ENCODE results near the gene RANGAP1.
"Not testable (repeated sequence)": the region's sequence is repeated elsewhere in the genome, so short reads cannot be mapped to it uniquely, and the experiment has no call there.

Gene RANGAP1

GRCh38 chr22:41300661-41301060 lies 14.7 kb upstream of the RANGAP1 start:
- TF ChIP-seq EZH2 (IDR thresholded peaks at IDR 0.05; ENCODE audit: borderline replicate concordance, low read depth, low read length, severe bottlenecking), result no peak
- no peak for TF ChIP-seq CTCF (IDR thresholded peaks at IDR 0.05; ENCODE audit: borderline replicate concordance, extremely low read depth, low read length, poor library complexity, severe bottlenecking)
- Histone ChIP-seq H2AFZ (ENCODE audit: low read depth, low read length) (peak overlapping the region; percentile 88), H3K27ac (ENCODE audit: low read length) (peak overlapping the region; percentile 46; the same call in 1 of the 2 replicates), H3K27me3 (ENCODE audit: insufficient read depth, low read length, poor library complexity) (no peaks in the 10 kb centered on the region), H3K4me3 (ENCODE audit: low read depth in 1 of 2, low read length in 2 of 2) (peak overlapping the region; percentile 81 to 99; a peak in 3 of 4 replicates), H3K79me2 (ENCODE audit: insufficient read depth, low read length) (peaks cover 50% of the 10 kb centered on the region), H3K9me3 (ENCODE audit: insufficient read depth, low read length, severe bottlenecking) (no peaks in the 10 kb centered on the region), H3K4me2 (ENCODE audit: insufficient read depth, low read length) (peak overlapping the region; percentile 87), H3K9ac (ENCODE audit: low read depth, low read length) (peak overlapping the region; percentile 98), H3K36me3 (ENCODE audit: insufficient read depth, low read length) (peaks cover 8% of the 10 kb centered on the region), H4K20me1 (ENCODE audit: insufficient read depth, low read length) (peaks cover 13% of the 10 kb centered on the region), H3K4me1 (ENCODE audit: insufficient read depth, low read length) (peaks cover 25% of the 10 kb centered on the region)
- no peak for DNase-seq
- ATAC-seq (ENCODE audit: insufficient read depth, low read depth), result no peak

- no peak overlapping the region for H3K4me2 ChIP-seq (ENCODE audit: insufficient read depth, low read length)
- DNase-seq, result no peak
- no peaks in the 10 kb centered on the region; the same call in 1 of the 2 replicates for H3K36me3 ChIP-seq (ENCODE audit: insufficient read depth, low read length)
- H3K4me3 ChIP-seq (ENCODE audit: low read depth in 1 of 2, low read length in 2 of 2), result no peak overlapping the region
- TF ChIP-seq CTCF (IDR thresholded peaks at IDR 0.05; ENCODE audit: borderline replicate concordance, extremely low read depth, low read length, poor library complexity, severe bottlenecking), result no peak
- no peaks in the 10 kb centered on the region for H3K27me3 ChIP-seq (ENCODE audit: insufficient read depth, low read length, poor library complexity)
- H3K4me1 ChIP-seq (ENCODE audit: insufficient read depth, low read length), result peaks cover 7% of the 10 kb centered on the region
- H2AFZ ChIP-seq (ENCODE audit: low read depth, low read length), result no peak overlapping the region
- no peak overlapping the region for H3K27ac ChIP-seq (ENCODE audit: low read length)
- H4K20me1 ChIP-seq (ENCODE audit: insufficient read depth, low read length), result no peaks in the 10 kb centered on the region
- no peak overlapping the region for H3K9ac ChIP-seq (ENCODE audit: low read depth, low read length)
- H3K9me3 ChIP-seq (ENCODE audit: insufficient read depth, low read length, severe bottlenecking), result no peaks in the 10 kb centered on the region
- no peak for ATAC-seq (ENCODE audit: insufficient read depth, low read depth)
- peaks cover 15% of the 10 kb centered on the region for H3K79me2 ChIP-seq (ENCODE audit: insufficient read depth, low read length)
Observed at GRCh38 chr22:41296826-41297667, 11.1 kb upstream of the RANGAP1 start.

GRCh38 chr22:41294816-41295215 lies 8.8 kb upstream of the RANGAP1 start:
- not testable (repeated sequence) for H3K9ac ChIP-seq (ENCODE audit: low read depth, low read length)

More at GRCh38 chr22:41294816-41295215, 8.8 kb upstream of the RANGAP1 start:
- H3K27ac ChIP-seq (ENCODE audit: low read length); H3K9me3 ChIP-seq (ENCODE audit: insufficient read depth, low read length, severe bottlenecking); H2AFZ ChIP-seq (ENCODE audit: low read depth, low read length); H3K4me1 ChIP-seq (ENCODE audit: insufficient read depth, low read length); H3K4me2 ChIP-seq (ENCODE audit: insufficient read depth, low read length); H3K79me2 ChIP-seq (ENCODE audit: insufficient read depth, low read length); H4K20me1 ChIP-seq (ENCODE audit: insufficient read depth, low read length); H3K27me3 ChIP-seq (ENCODE audit: insufficient read depth, low read length, poor library complexity); H3K36me3 ChIP-seq (ENCODE audit: insufficient read depth, low read length); DNase-seq; H3K4me3 ChIP-seq (ENCODE audit: low read depth in 1 of 2, low read length in 2 of 2); ATAC-seq (ENCODE audit: insufficient read depth, low read depth): not testable (repeated sequence)

All from DND-41 (cell line).